DMS79 (cell line): ENCODE results near the gene IMPA2.
"Not testable (repeated sequence)": the region's sequence is repeated elsewhere in the genome, so short reads cannot be mapped to it uniquely, and the experiment has no call there.

Experiments
- DNase-seq: peaks from one replicate; lab custom pipeline; 2025; lab: John Stamatoyannopoulos, UW

The IMPA2 gene

DNA sequence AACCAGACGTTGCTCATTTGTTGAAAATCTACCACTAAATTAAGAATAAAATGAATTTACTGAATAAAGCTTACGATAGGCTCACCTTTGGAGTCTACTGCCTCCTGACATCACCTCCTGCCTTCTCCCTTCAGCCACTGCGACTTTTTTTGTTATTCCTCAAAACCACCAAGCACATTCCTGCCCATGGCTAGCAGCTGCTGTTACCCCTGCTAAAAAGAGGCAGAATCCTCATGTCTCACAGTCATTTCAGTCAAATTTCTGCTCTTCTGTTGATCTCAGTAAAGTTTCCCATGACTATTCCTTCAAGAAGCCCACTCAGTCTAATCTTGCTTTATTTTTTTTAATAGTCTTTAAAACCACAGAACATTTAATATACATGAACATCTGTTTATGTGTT, 71.6 kb downstream of the IMPA2 start:
- DNase-seq = no peak

DNA sequence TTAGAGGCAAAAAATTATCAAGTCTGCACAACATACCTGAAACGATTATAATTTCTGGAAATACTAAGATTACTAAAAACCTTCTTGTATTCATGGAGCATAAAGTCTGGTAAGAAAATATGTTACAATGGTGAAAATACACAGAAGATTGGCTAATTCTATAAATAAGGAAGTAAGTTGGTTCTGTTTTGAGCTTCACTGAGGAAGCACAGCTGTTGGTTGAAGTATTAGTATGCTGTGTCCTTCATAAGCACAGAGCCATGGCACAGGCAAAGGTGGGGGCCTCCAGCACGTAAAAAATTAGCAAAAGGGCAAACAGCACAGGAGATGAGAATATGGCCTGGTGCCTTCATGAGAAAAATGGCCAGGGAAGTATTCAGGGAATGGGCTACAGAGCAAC, 72.0 kb downstream of the IMPA2 start:
- DNase-seq = no peak

DNA sequence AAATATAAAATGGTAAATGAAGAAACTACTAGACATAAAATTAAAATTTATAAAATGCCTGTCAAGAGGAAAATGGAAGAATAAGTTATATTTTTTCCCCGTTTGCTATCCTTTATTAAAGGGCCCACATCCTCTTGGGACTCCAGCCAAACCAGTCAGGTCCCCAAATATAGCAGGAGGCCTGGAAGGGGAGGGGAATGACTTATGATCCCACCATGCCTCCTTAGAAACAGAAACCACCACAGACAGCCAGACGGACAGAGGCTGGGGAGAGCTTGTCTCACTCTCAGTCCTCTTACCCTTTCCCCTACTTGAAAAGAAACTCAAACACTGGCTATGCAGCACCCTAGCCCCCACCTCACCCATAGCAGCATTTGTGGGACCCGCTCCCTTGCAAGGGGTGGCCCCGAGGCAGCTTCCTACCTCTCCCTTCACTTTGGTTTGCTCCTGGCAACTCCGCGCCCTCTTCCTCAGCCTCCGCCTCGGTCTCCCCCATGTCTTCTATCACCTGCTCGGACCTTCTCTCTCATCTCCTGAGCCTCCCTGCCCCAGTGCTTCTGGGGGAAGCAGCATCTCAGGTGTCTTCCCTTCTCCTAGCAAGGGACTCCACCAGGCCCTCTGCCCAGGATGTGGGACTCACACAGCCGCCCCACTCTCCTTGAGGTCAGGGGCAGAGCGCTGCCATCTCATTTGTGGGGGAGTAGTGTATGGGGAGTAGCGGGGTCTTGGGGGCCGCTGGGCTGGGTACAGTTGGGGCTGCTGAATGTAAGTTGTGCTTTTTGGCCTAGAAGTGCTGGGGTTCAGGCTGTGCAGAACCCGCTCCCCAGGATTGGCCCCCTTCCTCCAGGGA, 75.0 kb downstream of the IMPA2 start:
- no peak for DNase-seq

DNA sequence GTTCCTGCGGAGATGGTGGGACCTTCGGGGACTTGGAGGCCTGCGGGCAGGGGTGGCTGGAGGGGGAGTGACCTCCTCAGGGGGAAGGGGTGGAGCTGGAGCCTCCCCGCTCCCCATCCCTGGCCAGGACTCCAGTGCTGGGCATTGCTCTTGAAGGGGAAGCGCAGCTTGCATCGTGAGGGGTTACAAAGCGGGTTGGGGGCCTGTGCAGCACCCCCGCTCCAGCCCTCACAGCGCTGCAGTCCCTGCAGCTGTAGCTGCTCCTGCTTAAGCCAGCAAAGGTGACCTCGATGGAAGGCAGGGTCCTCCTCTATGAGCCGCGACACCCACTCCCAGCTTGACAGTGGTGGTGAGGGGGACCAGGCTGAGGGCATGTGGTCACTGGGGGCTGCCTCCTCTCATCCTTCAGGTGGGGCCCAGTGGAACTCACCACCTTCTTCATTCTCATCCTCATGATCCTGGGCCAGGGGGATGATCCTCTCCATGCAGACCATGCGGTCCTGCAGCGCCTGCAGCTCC, 75.6 kb downstream of the IMPA2 start:
- DNase-seq = no peak

DNA sequence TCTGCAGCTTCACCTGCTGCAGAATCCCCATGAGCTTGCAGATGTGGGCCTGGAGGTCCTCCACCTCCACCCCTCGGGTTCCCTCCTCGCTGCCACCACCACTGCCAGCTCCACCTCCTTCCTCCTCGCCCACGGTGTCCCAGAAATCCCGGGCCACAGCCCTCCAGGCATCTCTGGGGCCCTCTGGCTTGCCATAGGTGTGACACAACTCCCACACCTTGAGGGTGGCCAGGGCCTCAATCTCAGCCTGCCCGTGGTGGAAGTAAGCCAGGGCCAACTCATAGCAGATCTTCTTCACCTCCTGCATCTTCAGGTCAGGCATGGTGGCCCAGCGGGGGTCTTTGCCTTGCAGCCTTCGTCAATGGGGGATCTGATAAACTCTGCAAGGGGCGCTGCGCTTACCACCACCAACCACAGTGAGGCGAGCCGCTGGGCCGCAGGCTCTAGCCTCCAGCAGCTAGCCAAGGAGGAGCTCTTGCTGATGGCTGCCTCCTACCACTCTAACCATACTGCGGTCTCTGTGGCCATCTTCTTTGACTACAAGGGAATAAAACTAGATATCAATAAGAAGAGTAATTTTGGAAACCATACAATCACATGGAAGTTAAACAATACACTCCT, 76.2 kb downstream of the IMPA2 start:
- no peak for DNase-seq

DNA sequence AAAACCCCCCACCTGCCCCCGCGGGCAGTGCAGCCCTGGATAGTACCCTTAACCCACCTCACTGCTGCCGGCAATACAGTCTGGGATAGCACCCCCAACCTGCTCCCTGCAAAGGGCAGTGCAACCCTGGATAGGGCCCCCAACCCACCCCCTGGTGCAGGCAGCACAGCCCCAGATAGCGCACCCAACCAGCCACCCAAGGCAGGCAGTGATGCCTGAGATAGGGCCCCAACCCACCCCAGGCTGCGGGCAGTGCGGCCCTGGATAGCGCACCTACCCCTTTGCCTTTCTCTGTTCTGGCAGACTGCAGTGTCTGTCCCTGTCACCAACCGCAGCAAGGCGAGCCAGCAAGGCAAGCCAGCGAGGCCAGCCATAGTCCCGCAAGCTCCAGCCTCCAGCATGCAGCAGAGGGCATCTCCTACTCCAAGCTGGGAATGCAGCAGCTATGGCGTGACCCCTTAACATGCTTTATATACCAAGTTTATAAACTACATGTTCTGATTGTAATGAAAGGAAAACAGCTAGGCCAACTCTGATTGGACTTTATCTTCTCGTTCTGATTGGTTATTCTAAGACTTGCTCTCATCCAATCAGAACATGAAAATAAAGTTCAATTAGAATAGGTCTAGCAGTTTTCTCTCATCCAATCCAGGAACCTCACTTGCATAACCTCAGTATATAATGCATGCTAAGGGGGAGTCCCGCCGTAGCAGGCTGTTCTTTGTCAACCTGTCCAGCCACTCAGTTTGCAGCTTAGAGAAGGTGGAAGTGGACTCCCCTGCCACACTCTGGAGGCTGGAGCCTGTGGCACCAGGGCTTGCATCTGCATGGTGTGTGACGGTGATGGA, 78.3 kb downstream of the IMPA2 start:
- no peak for DNase-seq

DNA sequence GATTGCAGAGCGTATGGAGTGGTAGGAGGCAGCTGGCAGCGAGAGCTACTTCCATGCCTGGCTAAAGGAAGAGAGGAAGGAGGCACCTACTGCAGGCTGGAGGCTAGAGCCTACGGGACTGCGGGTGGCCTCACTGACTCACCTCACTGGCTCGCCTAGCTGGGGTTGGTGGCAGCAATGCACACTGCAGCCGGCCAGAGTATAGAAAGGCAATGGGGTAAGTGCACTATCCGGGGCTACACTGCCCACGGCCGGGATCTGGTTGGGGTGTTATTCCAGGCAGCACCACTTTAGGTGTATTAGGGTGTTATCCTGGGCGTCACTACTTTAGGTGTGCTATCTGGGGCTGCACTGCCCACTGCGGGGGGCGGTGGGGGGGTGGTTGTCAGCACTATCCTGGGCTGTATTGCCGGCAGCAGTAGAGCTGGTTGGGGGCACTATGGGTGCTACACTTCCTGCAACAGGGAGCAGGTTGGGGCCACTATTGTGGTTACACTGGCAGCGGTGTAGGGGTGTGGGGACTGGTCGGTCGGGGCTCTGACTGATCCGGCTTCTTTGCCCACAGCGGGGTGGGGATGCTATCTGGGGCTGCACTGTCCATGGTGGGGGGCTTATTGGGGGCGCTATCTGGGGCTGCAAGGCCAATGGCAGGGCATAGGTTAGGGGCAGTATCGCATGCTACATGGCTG, 79.0 kb downstream of the IMPA2 start:
- no peak for DNase-seq

DNA sequence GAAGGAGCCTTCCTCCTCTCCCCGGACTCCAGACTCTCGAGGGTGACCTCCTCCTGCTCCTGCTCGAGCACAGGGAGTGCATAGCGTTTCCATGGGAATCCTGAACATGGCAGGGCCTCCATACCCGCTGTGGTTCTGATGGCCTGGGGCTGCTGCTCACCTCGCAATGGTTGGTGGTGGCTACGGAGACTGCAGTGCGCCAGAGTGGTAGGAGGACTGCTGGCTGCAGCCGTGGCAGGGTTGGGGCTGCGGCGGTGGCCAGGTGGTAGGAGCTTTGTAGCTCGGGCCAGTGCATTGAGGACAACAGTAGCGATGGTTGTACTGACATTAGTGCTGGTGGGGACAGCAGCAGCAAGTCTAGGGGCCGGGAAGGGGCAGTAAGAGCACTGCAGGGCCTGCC, 80.4 kb downstream of the IMPA2 start:
- no peak for DNase-seq

DNA sequence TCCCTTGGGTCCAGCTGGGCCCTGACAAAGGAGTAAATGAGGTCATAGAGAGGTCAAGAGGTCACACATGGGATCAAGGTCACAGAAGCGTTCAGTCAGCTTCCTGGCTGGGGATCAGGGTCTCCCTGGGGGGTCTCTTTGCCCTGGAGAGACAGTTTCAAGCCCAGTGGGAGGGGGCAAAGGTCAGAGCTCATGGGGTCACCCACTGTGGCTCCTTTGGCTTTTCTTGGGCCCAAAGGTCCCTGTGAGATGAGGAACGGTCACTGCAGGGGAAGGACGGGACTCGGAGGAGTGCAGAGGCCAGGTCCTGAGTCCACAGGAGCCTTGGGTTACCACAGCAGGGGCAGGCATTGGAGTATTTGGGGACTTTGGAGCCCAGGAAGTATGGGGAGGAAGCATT, 81.7 kb downstream of the IMPA2 start:
- DNase-seq = no peak

DNA sequence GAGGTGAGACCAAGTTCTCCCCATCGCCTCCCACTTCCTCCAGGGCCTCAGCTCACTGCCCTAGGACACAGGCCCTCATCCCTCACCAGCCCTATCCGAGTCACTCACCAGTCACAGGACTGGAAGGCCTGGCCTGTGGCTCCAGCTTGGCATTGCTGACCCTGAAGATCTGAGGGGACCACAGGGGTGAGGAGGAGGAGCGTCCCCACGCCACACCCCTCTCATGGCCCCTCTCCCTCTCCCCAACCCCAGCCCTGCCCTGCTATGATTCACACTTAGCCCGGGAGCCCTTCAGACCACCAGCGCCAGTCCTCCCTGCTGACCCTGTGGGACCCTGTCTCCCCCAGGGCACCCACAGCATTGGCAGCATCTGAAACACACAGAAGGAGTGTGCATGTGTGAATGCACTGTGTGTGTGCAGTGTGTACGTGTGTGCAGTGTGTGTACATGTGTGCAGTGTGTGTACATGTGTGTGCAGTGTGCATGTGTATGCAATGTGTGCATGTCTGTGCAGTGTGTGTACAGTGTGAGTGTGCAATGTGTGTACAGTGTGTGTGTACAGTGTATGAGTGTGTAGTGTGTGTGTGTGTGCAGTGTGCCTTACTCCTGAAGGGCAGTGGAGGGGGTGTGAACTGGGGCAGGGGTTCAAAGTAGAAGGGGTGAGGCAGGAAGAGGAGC, 82.9 kb downstream of the IMPA2 start:
- no peak for DNase-seq

DNA sequence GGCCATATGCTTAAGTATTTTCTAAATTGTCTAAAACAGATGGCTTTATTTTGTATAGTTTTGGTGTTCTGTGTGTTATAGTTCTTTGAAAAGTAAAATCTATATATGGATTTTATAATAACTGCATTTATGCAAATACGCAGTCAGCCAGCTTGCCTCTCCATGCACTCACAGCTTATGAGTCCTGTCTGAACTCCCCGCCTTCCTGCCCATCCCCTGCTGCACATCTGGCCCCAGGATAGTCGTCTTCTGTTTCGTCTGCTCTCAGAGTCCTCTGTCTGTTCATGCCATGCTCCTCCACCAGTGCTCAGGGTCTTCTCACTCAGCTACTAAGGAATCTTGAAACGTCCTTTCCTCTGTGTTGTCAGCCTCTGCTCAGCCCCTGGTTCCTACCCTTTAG, 84.1 kb downstream of the IMPA2 start:
- no peak for DNase-seq

DNA sequence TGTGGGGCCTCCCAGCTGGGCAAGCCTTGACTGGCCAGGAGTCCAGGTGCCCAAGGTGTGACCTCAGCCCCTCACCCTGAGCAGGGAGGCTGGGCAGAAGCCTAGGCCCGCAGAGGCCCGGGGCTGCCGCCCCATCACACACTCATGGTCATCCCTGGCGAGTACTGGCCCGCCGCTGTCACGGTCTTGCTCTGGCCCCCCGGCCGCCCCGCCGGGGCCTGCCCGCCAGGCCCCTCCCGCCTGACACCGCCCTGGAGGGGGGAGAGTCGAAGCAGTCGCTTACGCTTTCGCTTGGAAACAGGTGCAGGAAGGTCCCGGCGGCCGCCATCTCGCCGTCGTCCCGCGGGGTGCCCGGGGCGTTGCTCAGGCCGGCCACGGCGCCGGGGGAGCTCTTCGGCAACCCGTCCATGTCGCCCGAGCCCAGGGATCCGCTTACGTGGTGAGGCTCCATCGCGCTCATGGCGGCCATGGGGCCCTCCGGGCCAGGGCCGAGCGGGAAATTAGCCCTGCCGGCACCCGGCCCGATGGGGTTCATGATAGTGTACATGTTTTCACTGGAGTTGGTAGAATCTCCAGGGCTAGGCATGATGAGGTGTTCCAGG, 85.7 kb downstream of the IMPA2 start:
- no peak for DNase-seq

DNA sequence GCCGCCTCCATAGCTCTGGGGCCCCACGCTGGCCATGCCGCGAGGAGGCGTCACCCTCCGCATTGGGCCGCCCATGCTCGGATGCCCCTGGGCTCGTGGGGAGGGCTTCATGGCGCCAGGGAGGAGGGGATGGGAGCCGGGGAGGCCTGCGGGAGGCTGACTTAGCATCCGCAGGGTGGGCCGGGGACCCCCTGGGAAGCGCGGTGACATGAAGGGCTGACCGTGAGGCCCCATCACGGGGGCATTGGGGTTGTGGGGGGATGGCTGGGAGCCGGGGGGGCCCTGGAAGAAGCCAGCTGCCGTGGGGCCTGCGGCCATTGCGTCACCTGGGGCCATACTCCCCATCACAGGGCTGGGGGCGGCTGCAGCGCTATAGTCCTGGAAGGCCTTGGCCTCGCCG, 86.4 kb downstream of the IMPA2 start:
- no peak for DNase-seq

DNA sequence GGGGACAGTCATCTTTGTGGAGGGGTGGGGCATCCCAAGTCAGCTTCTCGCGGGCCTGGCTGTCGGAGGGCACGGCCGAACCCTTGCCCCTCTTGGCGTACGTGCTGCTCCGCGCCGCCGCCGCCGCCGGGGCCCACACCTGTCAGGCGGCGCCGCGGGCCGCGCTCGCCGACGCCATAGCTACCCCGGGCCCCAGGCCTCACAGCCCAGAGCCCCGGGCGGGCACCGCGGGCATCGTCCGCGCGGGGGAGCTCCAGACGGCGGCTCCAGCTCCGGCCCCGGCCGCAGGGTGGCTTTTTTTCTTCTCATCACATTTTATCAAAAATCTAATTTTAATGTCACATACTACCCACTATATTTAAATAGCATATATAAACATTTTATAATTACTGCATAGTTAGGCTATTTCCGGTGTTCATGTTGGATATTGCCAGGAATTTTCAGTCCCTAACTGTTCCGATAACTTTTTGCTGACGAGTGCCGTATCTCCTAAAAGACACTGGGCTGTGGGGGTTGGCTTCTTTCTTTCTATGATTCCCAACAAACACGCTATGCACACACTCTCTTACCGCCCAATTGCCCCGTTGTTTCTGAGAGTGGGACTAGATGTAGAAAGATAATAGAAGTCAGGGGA, 87.1 kb downstream of the IMPA2 start:
- DNase-seq = not testable (repeated sequence)

DNA sequence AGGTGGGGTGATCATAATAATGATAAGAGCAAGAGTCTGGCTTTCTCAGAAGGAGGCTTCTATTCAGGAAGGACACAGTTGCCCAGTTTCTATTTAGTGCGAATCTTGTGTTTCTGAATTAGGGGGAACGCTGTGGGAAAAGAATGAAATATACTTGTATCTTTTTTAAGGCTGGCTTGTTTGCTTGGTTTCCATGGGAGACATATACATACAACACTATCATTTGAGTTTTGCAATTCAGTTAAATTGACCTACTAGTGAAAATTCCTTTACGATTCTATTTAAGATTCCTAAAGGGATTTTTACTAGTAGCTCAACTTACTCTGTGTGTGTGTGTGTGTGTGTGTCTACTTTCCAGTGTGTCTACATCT, 87.6 kb downstream of the IMPA2 start:
- DNase-seq = no peak

DNA sequence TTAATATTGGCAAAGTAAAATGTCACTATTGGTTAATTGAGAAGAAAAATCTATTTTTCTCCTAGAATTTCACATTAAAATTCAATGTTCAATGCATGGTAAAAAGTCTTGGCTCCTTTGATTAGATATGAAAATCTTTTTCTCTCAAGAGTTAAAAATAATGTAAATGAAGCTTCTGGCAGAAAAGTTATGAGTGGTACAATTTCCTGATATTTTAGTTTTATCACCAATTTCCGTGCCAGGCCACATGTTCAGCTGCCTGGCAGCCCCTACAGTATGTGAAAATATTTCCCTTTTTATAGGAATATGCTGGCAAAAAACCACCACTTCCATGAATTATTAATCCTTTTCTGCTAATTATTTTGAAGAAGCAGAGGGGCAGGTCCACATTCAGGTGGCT, 89.8 kb downstream of the IMPA2 start:
- not testable (repeated sequence) for DNase-seq

DNA sequence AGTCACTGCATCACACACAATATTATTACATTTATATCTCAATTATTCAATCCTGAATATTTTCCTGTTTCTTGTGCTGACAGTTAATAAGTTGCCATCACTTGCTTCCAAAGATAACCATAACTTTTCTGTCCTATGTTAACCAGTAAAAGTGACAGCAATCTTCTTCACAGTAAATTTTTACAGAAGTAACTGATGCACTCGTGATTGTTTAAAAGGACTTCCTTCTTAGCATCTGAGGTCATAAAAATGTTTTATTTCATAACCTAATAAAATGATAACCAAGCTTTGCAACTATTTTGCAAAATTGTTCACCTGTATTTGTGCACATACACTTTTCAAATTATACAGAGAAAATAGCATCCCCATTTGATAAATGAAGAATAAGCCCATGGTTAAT, 91.7 kb downstream of the IMPA2 start:
- DNase-seq = no peak

DNA sequence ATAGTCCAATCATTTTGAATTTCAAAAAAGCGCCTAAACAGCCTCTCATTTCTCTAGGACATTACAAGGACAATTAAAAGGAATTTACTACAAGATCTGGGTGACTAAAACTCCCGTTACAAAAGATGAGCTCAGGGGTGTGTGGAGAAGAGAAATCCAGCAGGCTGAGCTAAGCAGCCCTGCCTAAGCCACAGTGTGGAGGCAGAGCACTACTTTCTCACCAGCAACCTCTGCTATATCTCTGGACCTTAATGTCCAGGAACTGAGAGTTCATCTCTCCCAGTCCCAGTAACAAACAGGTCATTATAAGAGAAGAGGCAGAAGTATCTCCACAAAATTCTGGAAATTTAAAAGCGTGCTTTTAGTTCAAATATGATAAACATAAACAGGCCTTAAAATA, 93.4 kb downstream of the IMPA2 start:
- no peak for DNase-seq

DNA sequence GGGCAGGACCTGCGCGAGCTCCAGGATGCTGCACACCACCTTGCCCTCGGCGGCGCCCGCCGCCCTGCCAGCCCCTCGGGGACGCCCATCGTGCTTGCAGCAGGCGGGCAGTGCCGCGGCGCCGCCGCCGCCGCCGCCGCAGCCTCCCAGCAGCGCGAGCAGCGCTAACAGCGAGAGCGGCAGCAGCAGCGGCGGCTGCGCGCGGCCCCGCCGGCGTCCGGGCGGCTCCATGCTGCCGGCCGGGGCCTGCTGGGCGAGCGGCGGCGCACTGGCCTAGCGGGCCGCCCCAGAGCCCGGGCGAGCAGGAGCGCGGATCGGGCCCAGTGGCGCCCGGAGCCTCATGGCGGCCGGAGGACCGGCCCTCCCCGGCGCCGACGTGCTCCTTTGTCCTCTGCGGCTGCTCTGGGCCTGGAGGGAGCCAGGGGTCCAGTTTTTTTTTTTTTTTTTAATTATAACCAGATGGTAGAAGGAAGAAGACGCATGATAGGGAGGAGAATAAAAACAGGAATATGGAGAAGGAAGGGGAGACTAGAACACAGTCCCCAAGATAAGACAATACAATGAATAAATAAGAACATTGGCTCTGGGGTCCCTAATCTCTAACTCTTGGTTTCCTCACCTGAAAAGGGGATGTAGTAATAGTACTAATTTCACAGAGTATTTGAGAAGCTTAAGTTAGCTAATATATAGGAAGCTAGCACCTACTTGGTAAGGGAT, 95.3 kb downstream of the IMPA2 start:
- no peak for DNase-seq

DNA sequence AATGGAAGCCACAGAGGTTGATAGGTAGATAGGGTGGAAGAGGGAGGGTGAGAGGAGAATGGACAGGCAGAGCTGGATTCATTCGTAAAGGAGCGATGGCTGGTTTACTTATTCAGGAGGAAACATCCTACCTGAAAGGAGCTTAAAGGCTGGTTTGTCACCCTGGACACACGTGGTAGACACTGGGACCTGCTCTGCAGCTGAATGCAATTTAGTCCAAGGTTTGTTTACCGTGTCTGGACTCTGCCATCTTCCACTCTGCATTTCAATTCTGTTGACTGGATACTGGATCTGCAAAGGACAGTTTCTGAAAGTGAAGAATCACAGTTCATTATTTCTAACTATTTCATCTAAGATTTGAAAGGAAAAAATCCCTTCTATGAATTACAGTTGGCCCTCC, 96.7 kb downstream of the IMPA2 start:
- DNase-seq = not testable (repeated sequence)
